H9 (cell line): ENCODE measurements around the gene DHCR24. TPM values are rescaled to one million over a fixed set of nuclear protein-coding genes. Genes with fewer than 3 reads are reported as not detected.

Source experiments
- DNase-seq: peaks from one replicate; pipeline ENCODE4 v3.0.0-alpha.2; 2017
- H2AFZ ChIP-seq: one replicate; pipeline ENCODE4 v1.6.1; 2013; ENCODE audit warnings: mild to moderate bottlenecking, low read length, control low read depth, moderate library complexity
- H2AK5ac ChIP-seq: 2 replicates; pipeline ENCODE4 v1.6.1; 2013; ENCODE audit warnings: low read length, control low read depth, mixed read lengths; ENCODE audit not compliant: insufficient read length
- H2BK120ac ChIP-seq: one replicate; pipeline ENCODE4 v1.6.1; 2013; ENCODE audit warnings: low read depth, mild to moderate bottlenecking, low read length, control low read depth, inconsistent platforms; ENCODE audit not compliant: poor library complexity, severe bottlenecking
- H2BK12ac ChIP-seq: 2 replicates; pipeline ENCODE4 v1.6.1; 2013; ENCODE audit warnings: low read length, control low read depth, mixed read lengths, low read depth; ENCODE audit not compliant: insufficient read length
- H2BK15ac ChIP-seq: 2 replicates; pipeline ENCODE4 v1.6.1; 2013; ENCODE audit warnings: low read depth, low read length, control low read depth
- H2BK20ac ChIP-seq: one replicate; pipeline ENCODE4 v1.6.1; 2013; ENCODE audit warnings: low read depth, mild to moderate bottlenecking, low read length, control low read depth, inconsistent platforms; ENCODE audit not compliant: poor library complexity, severe bottlenecking
- H2BK5ac ChIP-seq: 2 replicates; pipeline ENCODE4 v1.6.1; 2013; ENCODE audit warnings: low read length, control low read depth, mixed read lengths; ENCODE audit not compliant: insufficient read length
- H3K14ac ChIP-seq: 2 replicates; pipeline ENCODE4 v1.6.1; 2013; ENCODE audit warnings: low read length, control low read depth; ENCODE audit not compliant: insufficient read depth
- H3K18ac ChIP-seq: 2 replicates; pipeline ENCODE4 v1.6.1; 2013; ENCODE audit warnings: low read depth, mild to moderate bottlenecking, mixed read lengths, low read length, control low read depth; ENCODE audit not compliant: insufficient read length
- H3K23ac ChIP-seq: 2 replicates; pipeline ENCODE4 v1.6.1; 2013; ENCODE audit warnings: low read length, control low read depth, mixed read lengths, low read depth; ENCODE audit not compliant: insufficient read length
- H3K23me2 ChIP-seq: 2 replicates; pipeline ENCODE4 v1.6.1; 2013; ENCODE audit warnings: low read depth, mild to moderate bottlenecking, mixed read lengths, low read length, control low read depth; ENCODE audit not compliant: insufficient read length, poor library complexity, severe bottlenecking
- H3K27ac ChIP-seq: 2 replicates; pipeline ENCODE4 v1.5.1; 2013; ENCODE audit warnings: low read length, control low read depth, mixed read lengths, low read depth; ENCODE audit not compliant: insufficient read length
- H3K27me3 ChIP-seq: 2 replicates; pipeline ENCODE4 v1.6.1; 2013; ENCODE audit warnings: low read length, control low read depth, inconsistent platforms; ENCODE audit not compliant: insufficient read depth
- H3K4ac ChIP-seq: 2 replicates; pipeline ENCODE4 v1.6.1; 2013; ENCODE audit warnings: low read depth, mild to moderate bottlenecking, control low read depth, inconsistent platforms, low read length, moderate library complexity
- H3K4me1 ChIP-seq: 2 replicates; pipeline ENCODE4 v1.6.1; 2013; ENCODE audit warnings: low read length, control low read depth, inconsistent platforms; ENCODE audit not compliant: insufficient read depth
- H3K4me2 ChIP-seq: 2 replicates; pipeline ENCODE4 v1.6.1; 2013; ENCODE audit warnings: low read length, control low read depth, mixed read lengths; ENCODE audit not compliant: insufficient read length, insufficient read depth
- H3K56ac ChIP-seq: 2 replicates; pipeline ENCODE4 v1.6.1; 2013; ENCODE audit warnings: low read depth, mild to moderate bottlenecking, mixed read lengths, low read length, control low read depth; ENCODE audit not compliant: insufficient read length
- H3K79me1 ChIP-seq: 2 replicates; pipeline ENCODE4 v1.6.1; 2013; ENCODE audit warnings: low read depth, mild to moderate bottlenecking, moderate library complexity, low read length, control low read depth, inconsistent platforms; ENCODE audit not compliant: insufficient read depth, poor library complexity, severe bottlenecking
- H3K79me2 ChIP-seq: 2 replicates; pipeline ENCODE4 v1.6.1; 2013; ENCODE audit warnings: low read length, control low read depth, inconsistent platforms; ENCODE audit not compliant: insufficient read depth
- H3K9ac ChIP-seq: 2 replicates; pipeline ENCODE4 v1.6.1; 2013; ENCODE audit warnings: low read length, control low read depth, mixed read lengths; ENCODE audit not compliant: insufficient read length; ENCODE audit errors: extremely low read depth
- H3K9me3 ChIP-seq: one replicate; pipeline ENCODE4 v1.6.1; 2013; ENCODE audit warnings: low read depth, low read length, inconsistent platforms; ENCODE audit not compliant: control insufficient read depth
- H3T11ph ChIP-seq: one replicate; pipeline ENCODE4 v1.6.1; 2013; ENCODE audit warnings: mild to moderate bottlenecking, low read length, control low read depth, inconsistent platforms
- H4K20me1 ChIP-seq: one replicate; pipeline ENCODE4 v1.6.1; 2013; ENCODE audit not compliant: control insufficient read depth, insufficient read length, insufficient read depth
- H4K5ac ChIP-seq: 2 replicates; pipeline ENCODE4 v1.6.1; 2013; ENCODE audit warnings: low read depth, mild to moderate bottlenecking, mixed read lengths, low read length, control low read depth; ENCODE audit not compliant: insufficient read length
- H4K8ac ChIP-seq: replicated peaks from 2 replicates; pipeline ENCODE4 v1.6.1; 2013; ENCODE audit warnings: low read length, control low read depth, mixed read lengths, low read depth; ENCODE audit not compliant: insufficient read length
- H4K91ac ChIP-seq: 2 replicates; pipeline ENCODE4 v1.6.1; 2013; ENCODE audit warnings: low read depth, mild to moderate bottlenecking, moderate library complexity, mixed read lengths, low read length, control low read depth; ENCODE audit not compliant: insufficient read length
- H3K27ac Mint-ChIP-seq, 3 experiments: 2 replicates in 2 of 3; 3 replicates in 1 of 3; pipeline ENCODE4 v1.8.0; 2020 to 2021; ENCODE audit warnings: mixed read lengths in 3 of 3, mild to moderate bottlenecking in 1 of 3, moderate library complexity in 1 of 3
- H3K27me3 Mint-ChIP-seq: 2 replicates; pipeline ENCODE4 v1.8.0; 2021; ENCODE audit warnings: low read depth, mild to moderate bottlenecking, moderate library complexity, mixed read lengths
- H3K36me3 Mint-ChIP-seq, 3 experiments: 2 replicates in 2 of 3; 3 replicates in 1 of 3; pipeline ENCODE4 v1.8.0; 2020 to 2021; ENCODE audit warnings: low read depth in 3 of 3, mixed read lengths in 3 of 3; ENCODE audit not compliant: insufficient read depth in 1 of 3
- H3K4me1 Mint-ChIP-seq, 2 experiments: 2 replicates each; pipeline ENCODE4 v1.8.0; 2020; ENCODE audit warnings: mixed read lengths in 2 of 2
- H3K4me3 Mint-ChIP-seq, 2 experiments: 2 replicates in 1 of 2; 3 replicates in 1 of 2; pipeline ENCODE4 v1.8.0; 2020 to 2021; ENCODE audit warnings: mild to moderate bottlenecking in 2 of 2, mixed read lengths in 2 of 2, moderate library complexity in 1 of 2
- H3K9me3 Mint-ChIP-seq, 2 experiments: 2 replicates in 1 of 2; 3 replicates in 1 of 2; pipeline ENCODE4 v1.8.0; 2020; ENCODE audit warnings: mild to moderate bottlenecking in 2 of 2, mixed read lengths in 2 of 2, moderate library complexity in 1 of 2
- WGBS: extraction: QIAGEN DNeasy Blood & Tissue Kit; methylation state at CpG from one replicate; pipeline ENCODE4 v1.1.7; 2013; ENCODE audit warnings: missing lambda C conversion rate, low lambda C conversion rate, mixed read lengths; ENCODE audit not compliant: insufficient read length; ENCODE audit errors: extremely low coverage; 5-methylcytosine and 5-hydroxymethylcytosine counted together
- total RNA-seq: library from RNA; stranded (reverse); gene quantifications from 2 replicates; pipeline ENCODE4 v1.2.1, GENCODE V29; 2021
- TF ChIP-seq, protein P1 (sequence below): fragments of 200-600 bp; sonication (generic); conservative IDR thresholded peaks from 3 replicates; pipeline ENCODE4 v1.8.0; 2021; ENCODE audit warnings: antibody characterized with exemption, mild to moderate bottlenecking

Gene DHCR24
- total RNA-seq, 1 experiment from 2014 or later: 318 TPM

DNA sequence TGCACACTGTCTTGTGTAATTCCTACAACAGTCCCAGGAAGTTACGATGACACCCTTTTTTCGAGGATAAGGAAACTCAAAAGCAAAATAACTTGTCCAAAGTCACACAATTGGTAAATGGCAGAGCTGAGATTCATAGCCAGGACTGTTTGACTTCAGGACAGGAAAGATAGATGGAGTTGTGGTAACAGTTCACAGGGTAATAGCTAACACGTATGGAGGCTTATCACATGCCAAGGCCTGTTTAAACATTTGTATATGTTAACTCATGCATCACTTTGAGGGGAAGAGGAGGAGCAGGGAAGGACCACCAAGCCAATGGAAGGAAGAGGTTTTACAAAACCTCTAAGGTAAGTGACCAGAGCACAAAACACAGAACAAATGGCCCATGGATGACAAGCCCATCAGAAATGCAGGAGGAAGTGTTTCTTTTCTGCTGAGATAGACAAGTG is 2.8 kb downstream of the DHCR24 start:
- H3K23ac ChIP-seq: no peak overlapping the region
- H2BK15ac ChIP-seq: no peak overlapping the region
- H3K9me3 Mint-ChIP-seq: no peaks in the 10 kb centered on the region; a peak in 1 of 5 replicates
- H2BK5ac ChIP-seq: no peak overlapping the region
- H3K4me3 Mint-ChIP-seq: peak overlapping the region; percentile 92 to 94
- no peak overlapping the region for H2BK12ac ChIP-seq
- TF ChIP-seq, protein P1, sequence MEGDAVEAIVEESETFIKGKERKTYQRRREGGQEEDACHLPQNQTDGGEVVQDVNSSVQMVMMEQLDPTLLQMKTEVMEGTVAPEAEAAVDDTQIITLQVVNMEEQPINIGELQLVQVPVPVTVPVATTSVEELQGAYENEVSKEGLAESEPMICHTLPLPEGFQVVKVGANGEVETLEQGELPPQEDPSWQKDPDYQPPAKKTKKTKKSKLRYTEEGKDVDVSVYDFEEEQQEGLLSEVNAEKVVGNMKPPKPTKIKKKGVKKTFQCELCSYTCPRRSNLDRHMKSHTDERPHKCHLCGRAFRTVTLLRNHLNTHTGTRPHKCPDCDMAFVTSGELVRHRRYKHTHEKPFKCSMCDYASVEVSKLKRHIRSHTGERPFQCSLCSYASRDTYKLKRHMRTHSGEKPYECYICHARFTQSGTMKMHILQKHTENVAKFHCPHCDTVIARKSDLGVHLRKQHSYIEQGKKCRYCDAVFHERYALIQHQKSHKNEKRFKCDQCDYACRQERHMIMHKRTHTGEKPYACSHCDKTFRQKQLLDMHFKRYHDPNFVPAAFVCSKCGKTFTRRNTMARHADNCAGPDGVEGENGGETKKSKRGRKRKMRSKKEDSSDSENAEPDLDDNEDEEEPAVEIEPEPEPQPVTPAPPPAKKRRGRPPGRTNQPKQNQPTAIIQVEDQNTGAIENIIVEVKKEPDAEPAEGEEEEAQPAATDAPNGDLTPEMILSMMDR: no peak
- no peak overlapping the region for H3K18ac ChIP-seq
- H3K23me2 ChIP-seq: peaks cover 15% of the 10 kb centered on the region
- H3K4ac ChIP-seq: no peak overlapping the region
- no peak overlapping the region for H3K56ac ChIP-seq
- no peak overlapping the region for H3T11ph ChIP-seq
- peak overlapping the region; percentile 92 for H3K4me2 ChIP-seq
- no peak for DNase-seq
- peaks cover 61 to 71% (median 62%) of the 10 kb centered on the region in 3 experiments for H3K36me3 Mint-ChIP-seq
- H2AK5ac ChIP-seq: no peak overlapping the region
- H3K9ac ChIP-seq: no peak overlapping the region
- H3K4me1 Mint-ChIP-seq: peaks cover 43 to 46% of the 10 kb centered on the region in 2 experiments
- H3K79me1 ChIP-seq: peaks cover 8% of the 10 kb centered on the region
- no peak overlapping the region for H4K8ac ChIP-seq
- no peaks in the 10 kb centered on the region for H3K27me3 Mint-ChIP-seq
- H2AFZ ChIP-seq: no peak overlapping the region
- H4K5ac ChIP-seq: no peak overlapping the region
- H3K9me3 ChIP-seq: no peaks in the 10 kb centered on the region
- H3K27me3 ChIP-seq: no peaks in the 10 kb centered on the region
- H2BK20ac ChIP-seq: no peak overlapping the region
- H3K27ac Mint-ChIP-seq: peak overlapping the region in 1 of 3 experiments; percentile 16; a peak in 1 of 7 replicates
- peaks cover 56% of the 10 kb centered on the region for H3K79me2 ChIP-seq
- H4K91ac ChIP-seq: no peak overlapping the region
- no CpG with 5 or more reads among the region's 3 CpGs for WGBS
- H3K4me1 ChIP-seq: peaks cover 16% of the 10 kb centered on the region
- no peak overlapping the region for H3K14ac ChIP-seq
- no peak overlapping the region for H3K27ac ChIP-seq
- H4K20me1 ChIP-seq: no peaks in the 10 kb centered on the region
- no peak overlapping the region for H2BK120ac ChIP-seq
